H9 (cell line): ENCODE measurements around the gene PLXNA4. TPM values are rescaled to one million over a fixed set of nuclear protein-coding genes. Genes with fewer than 3 reads are reported as not detected.

Experiments
- DNase-seq: peaks from one replicate; pipeline ENCODE4 v3.0.0-alpha.2; 2017
- H2AFZ ChIP-seq: one replicate; pipeline ENCODE4 v1.6.1; 2013; ENCODE audit warnings: mild to moderate bottlenecking, low read length, control low read depth, moderate library complexity
- H2AK5ac ChIP-seq: 2 replicates; pipeline ENCODE4 v1.6.1; 2013; ENCODE audit warnings: low read length, control low read depth, mixed read lengths; ENCODE audit not compliant: insufficient read length
- H2BK120ac ChIP-seq: one replicate; pipeline ENCODE4 v1.6.1; 2013; ENCODE audit warnings: low read depth, mild to moderate bottlenecking, low read length, control low read depth, inconsistent platforms; ENCODE audit not compliant: poor library complexity, severe bottlenecking
- H2BK12ac ChIP-seq: 2 replicates; pipeline ENCODE4 v1.6.1; 2013; ENCODE audit warnings: low read length, control low read depth, mixed read lengths, low read depth; ENCODE audit not compliant: insufficient read length
- H2BK15ac ChIP-seq: 2 replicates; pipeline ENCODE4 v1.6.1; 2013; ENCODE audit warnings: low read depth, low read length, control low read depth
- H2BK20ac ChIP-seq: one replicate; pipeline ENCODE4 v1.6.1; 2013; ENCODE audit warnings: low read depth, mild to moderate bottlenecking, low read length, control low read depth, inconsistent platforms; ENCODE audit not compliant: poor library complexity, severe bottlenecking
- H2BK5ac ChIP-seq: 2 replicates; pipeline ENCODE4 v1.6.1; 2013; ENCODE audit warnings: low read length, control low read depth, mixed read lengths; ENCODE audit not compliant: insufficient read length
- H3K14ac ChIP-seq: 2 replicates; pipeline ENCODE4 v1.6.1; 2013; ENCODE audit warnings: low read length, control low read depth; ENCODE audit not compliant: insufficient read depth
- H3K18ac ChIP-seq: 2 replicates; pipeline ENCODE4 v1.6.1; 2013; ENCODE audit warnings: low read depth, mild to moderate bottlenecking, mixed read lengths, low read length, control low read depth; ENCODE audit not compliant: insufficient read length
- H3K23ac ChIP-seq: 2 replicates; pipeline ENCODE4 v1.6.1; 2013; ENCODE audit warnings: low read length, control low read depth, mixed read lengths, low read depth; ENCODE audit not compliant: insufficient read length
- H3K23me2 ChIP-seq: 2 replicates; pipeline ENCODE4 v1.6.1; 2013; ENCODE audit warnings: low read depth, mild to moderate bottlenecking, mixed read lengths, low read length, control low read depth; ENCODE audit not compliant: insufficient read length, poor library complexity, severe bottlenecking
- H3K27ac ChIP-seq: 2 replicates; pipeline ENCODE4 v1.5.1; 2013; ENCODE audit warnings: low read length, control low read depth, mixed read lengths, low read depth; ENCODE audit not compliant: insufficient read length
- H3K27me3 ChIP-seq: 2 replicates; pipeline ENCODE4 v1.6.1; 2013; ENCODE audit warnings: low read length, control low read depth, inconsistent platforms; ENCODE audit not compliant: insufficient read depth
- H3K4ac ChIP-seq: 2 replicates; pipeline ENCODE4 v1.6.1; 2013; ENCODE audit warnings: low read depth, mild to moderate bottlenecking, control low read depth, inconsistent platforms, low read length, moderate library complexity
- H3K4me1 ChIP-seq: 2 replicates; pipeline ENCODE4 v1.6.1; 2013; ENCODE audit warnings: low read length, control low read depth, inconsistent platforms; ENCODE audit not compliant: insufficient read depth
- H3K4me2 ChIP-seq: 2 replicates; pipeline ENCODE4 v1.6.1; 2013; ENCODE audit warnings: low read length, control low read depth, mixed read lengths; ENCODE audit not compliant: insufficient read length, insufficient read depth
- H3K56ac ChIP-seq: 2 replicates; pipeline ENCODE4 v1.6.1; 2013; ENCODE audit warnings: low read depth, mild to moderate bottlenecking, mixed read lengths, low read length, control low read depth; ENCODE audit not compliant: insufficient read length
- H3K79me1 ChIP-seq: 2 replicates; pipeline ENCODE4 v1.6.1; 2013; ENCODE audit warnings: low read depth, mild to moderate bottlenecking, moderate library complexity, low read length, control low read depth, inconsistent platforms; ENCODE audit not compliant: insufficient read depth, poor library complexity, severe bottlenecking
- H3K79me2 ChIP-seq: 2 replicates; pipeline ENCODE4 v1.6.1; 2013; ENCODE audit warnings: low read length, control low read depth, inconsistent platforms; ENCODE audit not compliant: insufficient read depth
- H3K9ac ChIP-seq: 2 replicates; pipeline ENCODE4 v1.6.1; 2013; ENCODE audit warnings: low read length, control low read depth, mixed read lengths; ENCODE audit not compliant: insufficient read length; ENCODE audit errors: extremely low read depth
- H3K9me3 ChIP-seq: one replicate; pipeline ENCODE4 v1.6.1; 2013; ENCODE audit warnings: low read depth, low read length, inconsistent platforms; ENCODE audit not compliant: control insufficient read depth
- H3T11ph ChIP-seq: one replicate; pipeline ENCODE4 v1.6.1; 2013; ENCODE audit warnings: mild to moderate bottlenecking, low read length, control low read depth, inconsistent platforms
- H4K20me1 ChIP-seq: one replicate; pipeline ENCODE4 v1.6.1; 2013; ENCODE audit not compliant: control insufficient read depth, insufficient read length, insufficient read depth
- H4K5ac ChIP-seq: 2 replicates; pipeline ENCODE4 v1.6.1; 2013; ENCODE audit warnings: low read depth, mild to moderate bottlenecking, mixed read lengths, low read length, control low read depth; ENCODE audit not compliant: insufficient read length
- H4K8ac ChIP-seq: replicated peaks from 2 replicates; pipeline ENCODE4 v1.6.1; 2013; ENCODE audit warnings: low read length, control low read depth, mixed read lengths, low read depth; ENCODE audit not compliant: insufficient read length
- H4K91ac ChIP-seq: 2 replicates; pipeline ENCODE4 v1.6.1; 2013; ENCODE audit warnings: low read depth, mild to moderate bottlenecking, moderate library complexity, mixed read lengths, low read length, control low read depth; ENCODE audit not compliant: insufficient read length
- H3K27ac Mint-ChIP-seq, 3 experiments: 2 replicates in 2 of 3; 3 replicates in 1 of 3; pipeline ENCODE4 v1.8.0; 2020 to 2021; ENCODE audit warnings: mixed read lengths in 3 of 3, mild to moderate bottlenecking in 1 of 3, moderate library complexity in 1 of 3
- H3K27me3 Mint-ChIP-seq: 2 replicates; pipeline ENCODE4 v1.8.0; 2021; ENCODE audit warnings: low read depth, mild to moderate bottlenecking, moderate library complexity, mixed read lengths
- H3K36me3 Mint-ChIP-seq, 3 experiments: 2 replicates in 2 of 3; 3 replicates in 1 of 3; pipeline ENCODE4 v1.8.0; 2020 to 2021; ENCODE audit warnings: low read depth in 3 of 3, mixed read lengths in 3 of 3; ENCODE audit not compliant: insufficient read depth in 1 of 3
- H3K4me1 Mint-ChIP-seq, 2 experiments: 2 replicates each; pipeline ENCODE4 v1.8.0; 2020; ENCODE audit warnings: mixed read lengths in 2 of 2
- H3K4me3 Mint-ChIP-seq, 2 experiments: 2 replicates in 1 of 2; 3 replicates in 1 of 2; pipeline ENCODE4 v1.8.0; 2020 to 2021; ENCODE audit warnings: mild to moderate bottlenecking in 2 of 2, mixed read lengths in 2 of 2, moderate library complexity in 1 of 2
- H3K9me3 Mint-ChIP-seq, 2 experiments: 2 replicates in 1 of 2; 3 replicates in 1 of 2; pipeline ENCODE4 v1.8.0; 2020; ENCODE audit warnings: mild to moderate bottlenecking in 2 of 2, mixed read lengths in 2 of 2, moderate library complexity in 1 of 2
- CTCF ChIP-seq: fragments of 200-600 bp; sonication (generic); conservative IDR thresholded peaks from 3 replicates; pipeline ENCODE4 v1.8.0; 2021; ENCODE audit warnings: antibody characterized with exemption, mild to moderate bottlenecking
- WGBS: extraction: QIAGEN DNeasy Blood & Tissue Kit; methylation state at CpG from one replicate; pipeline ENCODE4 v1.1.7; 2013; ENCODE audit warnings: missing lambda C conversion rate, low lambda C conversion rate, mixed read lengths; ENCODE audit not compliant: insufficient read length; ENCODE audit errors: extremely low coverage; 5-methylcytosine and 5-hydroxymethylcytosine counted together
- total RNA-seq: library from RNA; stranded (reverse); gene quantifications from 2 replicates; pipeline ENCODE4 v1.2.1, GENCODE V29; 2021

Gene PLXNA4
- total RNA-seq, 1 experiment from 2014 or later = 0.35 TPM

GRCh38 chr7:132203021-132203420 is 373.2 kb downstream of the PLXNA4 start:
- DNase-seq = peak; percentile 52

More at GRCh38 chr7:132203021-132203420, 373.2 kb downstream of the PLXNA4 start:
- Histone ChIP-seq H2BK12ac (no peak overlapping the region), H3K9ac (no peak overlapping the region), H2BK120ac (no peak overlapping the region), H3K23ac (no peak overlapping the region), H3K14ac (no peak overlapping the region), H3K79me2 (no peaks in the 10 kb centered on the region), H4K5ac (no peak overlapping the region), H2BK5ac (no peak overlapping the region), H2BK20ac (no peak overlapping the region), H4K20me1 (no peaks in the 10 kb centered on the region), H3K56ac (no peak overlapping the region), H3K18ac (no peak overlapping the region), H2AFZ (no peak overlapping the region), H3K27me3 (no peaks in the 10 kb centered on the region), H2BK15ac (no peak overlapping the region), H3K4ac (no peak overlapping the region), H3T11ph (no peak overlapping the region), H3K4me1 (peaks cover 4% of the 10 kb centered on the region; the same call in 1 of the 2 replicates), H3K4me2 (no peak overlapping the region), H3K79me1 (no peaks in the 10 kb centered on the region), H4K8ac (no peak overlapping the region), H3K9me3 (no peaks in the 10 kb centered on the region), H3K23me2 (no peaks in the 10 kb centered on the region), H4K91ac (no peak overlapping the region), H2AK5ac (no peak overlapping the region), H3K27ac (no peak overlapping the region)
- H3K36me3 Mint-ChIP-seq = no peaks in the 10 kb centered on the region; a peak in 1 of 7 replicates
- H3K9me3 Mint-ChIP-seq = no peaks in the 10 kb centered on the region; a peak in 2 of 5 replicates
- H3K27me3 Mint-ChIP-seq = peaks cover 7% of the 10 kb centered on the region; the same call in 1 of the 2 replicates
- H3K27ac Mint-ChIP-seq = no peak overlapping the region; a peak in 1 of 7 replicates
- H3K4me3 Mint-ChIP-seq = no peak overlapping the region
- peaks cover 27 to 42% of the 10 kb centered on the region in 2 experiments for H3K4me1 Mint-ChIP-seq
- WGBS = no CpG with 5 or more reads among the region's 7 CpGs
- peak; percentile 22; the same call in 1 of the 3 replicates for TF ChIP-seq CTCF
